UCSD-AML1 (cell line): ENCODE data around the gene PACSIN2.
A peak's percentile ranks its signal among the peaks of the same experiment; 100 is the strongest.

Source experiments
- DNase-seq: peaks from one replicate; lab custom pipeline; 2025; ENCODE audit not compliant: unreplicated experiment; lab: John Stamatoyannopoulos, UW

The PACSIN2 gene

DNA sequence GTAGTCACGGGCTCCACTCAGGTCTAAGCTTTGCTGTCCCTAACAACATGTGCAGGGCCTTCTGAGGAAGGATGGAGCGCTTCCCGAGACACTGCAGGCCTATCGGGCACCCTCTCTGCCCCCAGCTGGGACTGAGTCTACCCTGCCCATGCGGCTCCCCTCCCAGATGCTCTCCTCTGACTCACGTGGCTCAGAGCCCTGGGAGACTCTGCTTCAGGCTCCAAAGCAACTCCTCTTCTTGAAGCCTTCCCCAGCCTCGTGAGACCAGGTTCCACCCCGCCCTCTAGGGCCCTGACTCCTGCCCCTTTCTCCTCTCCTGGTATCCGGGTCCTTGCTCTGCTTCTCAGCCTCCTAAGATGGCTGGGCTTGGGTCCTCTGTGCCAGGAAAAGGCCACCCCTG, 129.5 kb downstream of the PACSIN2 start:
- DNase-seq: no peak

GRCh38 chr22:42884616-42885375, 130.2 kb downstream of the PACSIN2 start:
- no peak for DNase-seq

DNA sequence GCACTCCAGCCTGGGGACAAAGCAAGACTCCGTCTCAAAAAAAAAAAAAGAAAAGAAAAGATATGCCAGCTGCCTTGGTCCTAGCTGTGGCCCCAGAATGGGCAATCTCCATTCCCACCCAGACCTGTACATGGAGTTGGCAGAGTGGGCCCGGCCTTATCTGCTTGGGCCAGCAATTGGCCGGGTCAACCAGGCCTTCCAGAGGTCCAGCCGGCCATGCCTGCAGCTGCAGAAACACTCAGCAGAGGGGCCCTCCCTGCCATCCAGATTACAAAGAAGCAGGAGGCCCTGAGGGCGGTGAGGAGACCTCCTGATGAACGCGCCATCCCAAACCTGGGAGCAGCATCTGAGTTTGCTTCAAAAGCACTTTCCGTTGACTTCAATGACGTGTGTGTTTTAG, 131.0 kb downstream of the PACSIN2 start:
- no peak for DNase-seq

GRCh38 chr22:42883121-42883520, 131.8 kb downstream of the PACSIN2 start:
- no peak for DNase-seq

DNA sequence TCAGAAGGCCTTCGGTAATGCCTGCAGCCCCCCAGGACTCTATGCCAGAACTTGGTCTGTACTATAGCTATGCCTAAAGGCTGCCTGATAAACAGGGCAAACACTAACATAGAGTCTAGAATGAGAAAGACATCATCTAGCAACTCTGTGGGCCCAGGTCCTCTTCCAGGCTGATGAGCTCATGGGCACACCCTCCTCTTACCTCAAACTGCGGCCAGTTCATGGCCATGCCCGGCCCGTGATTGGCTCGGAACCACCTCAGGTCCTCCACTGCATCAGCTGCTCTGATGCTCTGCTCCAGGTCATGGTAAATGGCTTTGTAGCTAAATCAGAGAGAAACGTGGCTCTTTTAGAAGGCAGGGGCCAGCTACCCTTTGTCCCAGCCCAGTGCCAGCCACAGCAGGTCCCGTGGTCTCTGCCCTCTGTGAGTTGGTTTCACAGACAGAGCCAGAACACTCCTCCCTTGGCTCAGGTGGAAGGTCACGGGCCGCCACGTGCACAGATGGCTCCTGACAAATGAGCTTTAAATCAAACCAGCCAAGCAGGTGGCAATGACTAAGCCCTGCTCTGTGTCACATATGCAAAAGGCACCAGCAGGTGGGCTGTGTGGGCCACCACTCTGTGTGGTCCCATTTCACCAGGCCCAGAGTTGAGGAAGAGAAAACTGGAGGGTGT, 132.8 kb downstream of the PACSIN2 start:
- no peak for DNase-seq

DNA sequence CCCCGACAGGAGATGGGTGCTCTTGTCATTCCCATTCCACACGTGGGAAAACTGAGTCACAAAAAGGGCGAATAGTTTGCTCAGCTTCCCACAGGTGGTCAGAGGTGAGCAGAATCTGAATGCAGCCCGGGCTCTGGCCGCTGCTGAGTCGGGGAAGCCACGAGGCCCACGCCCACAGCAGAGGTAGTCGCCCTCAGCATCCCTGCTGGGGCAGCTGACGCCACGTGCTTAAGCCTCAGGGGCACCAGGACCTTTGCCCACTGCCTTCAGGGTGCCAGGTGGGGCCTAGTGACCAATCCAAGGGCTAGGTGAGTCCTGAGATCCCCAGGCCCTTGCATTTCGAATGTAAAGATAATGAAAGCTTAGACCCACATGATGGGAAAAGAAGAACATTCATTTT, 133.7 kb downstream of the PACSIN2 start:
- DNase-seq: no peak

GRCh38 chr22:42880815-42881214, 134.1 kb downstream of the PACSIN2 start:
- DNase-seq: no peak

GRCh38 chr22:42879371-42880021, 135.5 kb downstream of the PACSIN2 start:
- DNase-seq: no peak

DNA sequence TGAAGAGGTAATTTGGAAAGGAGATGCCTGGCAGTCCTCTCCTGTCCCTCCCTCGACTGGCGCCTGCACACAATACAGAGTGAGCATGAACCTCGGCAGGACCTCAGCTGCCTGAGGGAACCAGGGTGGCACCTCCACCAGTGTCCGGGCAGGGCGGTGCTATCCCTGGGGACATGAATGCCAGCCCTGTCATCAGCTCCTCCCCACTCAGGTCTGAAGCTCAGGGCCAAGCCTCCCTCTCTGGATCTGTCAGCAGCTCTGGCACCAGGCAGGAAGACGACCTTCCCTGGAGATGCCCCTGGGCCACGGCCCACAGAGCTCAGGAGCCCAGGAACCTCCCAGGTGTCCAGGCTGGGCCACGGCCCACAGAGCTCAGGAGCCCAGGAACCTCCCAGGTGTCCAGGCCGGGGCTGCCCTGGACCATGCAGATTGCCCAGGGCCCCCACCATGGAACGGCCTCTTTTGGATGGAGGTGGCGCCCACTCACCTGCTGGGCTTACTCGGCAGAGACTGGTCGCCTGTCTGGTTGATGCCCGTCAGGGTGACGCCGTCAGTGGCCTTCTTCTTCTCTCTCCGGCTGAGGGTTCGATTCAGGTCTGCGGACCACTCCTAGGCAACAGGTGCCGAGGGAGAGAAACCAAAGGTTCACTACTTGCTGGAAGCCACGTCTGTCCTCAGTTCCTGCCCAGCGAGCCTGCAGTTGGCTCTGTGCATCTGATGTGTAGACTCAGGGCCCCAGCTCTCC, 136.2 kb downstream of the PACSIN2 start:
- no peak for DNase-seq

GRCh38 chr22:42877597-42878340, 137.2 kb downstream of the PACSIN2 start:
- no peak for DNase-seq

- DNase-seq: no peak
Observed at GRCh38 chr22:42877158-42877557, 137.8 kb downstream of the PACSIN2 start.

GRCh38 chr22:42876041-42876440, 138.9 kb downstream of the PACSIN2 start:
- no peak for DNase-seq

DNA sequence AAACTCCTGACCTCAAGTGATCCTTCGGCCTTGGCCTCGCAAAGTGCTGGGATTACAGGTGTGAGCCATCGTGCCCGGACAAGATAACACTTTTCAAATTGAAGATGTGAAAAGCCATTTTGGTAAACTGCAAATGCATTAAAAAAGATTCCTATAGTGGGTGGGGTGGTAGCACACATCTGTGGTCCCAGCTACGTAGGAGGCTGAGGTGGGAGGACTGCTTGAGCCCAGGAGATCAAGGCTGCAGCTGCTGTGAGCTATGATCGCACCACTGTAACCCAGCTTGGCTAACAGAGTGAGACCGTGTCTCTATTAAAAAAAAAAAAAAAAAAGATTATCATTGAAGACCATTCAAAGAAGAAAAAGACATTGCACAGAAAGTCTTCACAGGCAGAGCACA, 140.9 kb downstream of the PACSIN2 start:
- no peak for DNase-seq

DNA sequence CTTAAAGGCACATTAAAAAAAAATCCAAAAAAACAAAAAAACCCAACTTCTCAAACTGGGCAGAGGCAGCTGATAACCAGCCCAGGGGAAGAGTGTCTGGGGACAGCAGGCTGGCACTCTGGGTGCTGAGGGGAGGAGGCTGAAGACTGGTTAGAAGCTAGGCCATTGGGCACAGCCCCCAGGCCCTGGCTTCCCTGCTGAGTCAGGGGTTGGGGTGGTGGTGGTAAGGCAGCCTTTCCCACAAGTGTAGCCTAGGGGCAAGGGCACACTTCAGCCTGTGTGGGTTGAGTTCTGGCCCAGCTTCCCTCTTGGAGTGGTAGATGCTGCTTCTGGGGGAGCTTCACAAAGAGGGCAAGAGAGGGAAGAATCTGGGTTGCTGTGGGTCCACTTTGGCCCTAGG, 141.6 kb downstream of the PACSIN2 start:
- peak; percentile 36 for DNase-seq

DNA sequence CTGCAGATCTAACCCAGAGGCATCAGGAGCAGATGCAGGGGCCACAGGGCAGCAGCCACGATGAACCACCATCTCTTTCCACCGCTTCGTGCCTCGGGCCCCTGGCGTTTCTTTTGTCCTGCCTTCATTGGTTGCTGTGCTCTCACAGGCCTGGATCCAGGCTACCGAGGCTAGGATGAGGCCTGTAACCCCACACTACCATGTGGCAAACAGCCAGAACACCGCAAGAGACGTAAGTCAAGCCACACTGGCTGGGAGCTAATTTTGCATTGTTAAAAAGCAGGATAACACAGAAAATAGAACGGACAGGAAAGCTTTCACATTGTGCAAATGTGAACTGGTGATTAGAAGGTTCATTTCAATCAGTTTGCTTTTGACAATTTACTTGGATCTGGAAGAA, 142.1 kb downstream of the PACSIN2 start:
- DNase-seq: no peak

GRCh38 chr22:42871146-42872050, 143.6 kb downstream of the PACSIN2 start:
- DNase-seq: no peak

GRCh38 chr22:42869888-42870480, 145.0 kb downstream of the PACSIN2 start:
- no peak for DNase-seq

DNA sequence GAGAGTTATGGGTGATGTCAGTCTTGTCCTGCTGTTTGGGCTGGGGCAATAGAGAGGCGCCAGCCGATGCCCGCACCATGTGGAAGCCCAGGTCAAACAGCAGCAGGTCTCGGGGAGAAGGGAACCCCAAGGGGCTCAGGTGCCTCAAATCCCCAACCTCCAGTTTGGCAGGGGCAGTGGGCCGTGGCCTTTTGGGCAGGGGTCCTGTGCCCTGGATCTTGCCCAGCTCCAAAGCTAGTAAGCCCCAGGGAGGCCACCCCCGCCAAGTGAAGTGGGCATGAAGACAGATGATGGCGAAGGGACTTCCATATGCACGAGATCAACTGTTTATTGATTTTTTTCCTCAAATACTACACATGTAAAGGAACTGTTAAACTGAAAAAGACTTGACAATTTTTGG, 145.5 kb downstream of the PACSIN2 start:
- no peak for DNase-seq

DNA sequence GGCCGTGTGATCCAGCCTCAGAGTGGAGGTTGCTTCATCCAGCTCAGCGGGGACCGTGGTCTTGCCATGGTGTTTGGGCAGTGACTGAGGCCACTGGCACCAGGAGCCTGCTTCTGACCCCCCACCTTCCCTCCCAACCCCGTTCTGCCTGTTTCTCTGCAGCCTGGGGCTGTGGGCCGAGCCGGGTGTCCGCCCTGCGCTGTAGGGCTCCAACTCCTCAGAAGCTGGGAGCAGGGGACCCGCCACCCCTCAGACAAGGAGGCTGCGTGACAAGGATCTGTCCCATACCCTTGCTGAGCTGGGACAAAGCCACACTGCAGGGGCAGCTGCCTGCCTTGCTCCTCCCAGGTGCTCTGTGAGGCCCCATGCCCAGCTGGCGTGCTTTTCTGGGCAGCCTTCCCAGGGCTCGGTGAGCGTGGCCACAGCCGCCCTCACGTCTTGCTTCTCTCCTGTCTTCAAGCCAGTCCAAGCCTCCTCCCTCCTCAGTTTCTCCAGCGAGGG, 146.1 kb downstream of the PACSIN2 start:
- no peak for DNase-seq
